AG09309 (cell line): Measurements from ENCODE around the gene ADAMTS2.
"Not testable (repeated sequence)": the region's sequence is repeated elsewhere in the genome, so short reads cannot be mapped to it uniquely, and the experiment has no call there.

ENCODE experiments used
- DNase-seq: peaks from one replicate; pipeline ENCODE4 v3.0.0-alpha.2; 2010; ENCODE audit warnings: low read depth
- H3K4me3 ChIP-seq: 2 replicates; pipeline ENCODE4 v1.5.1; 2011; ENCODE audit warnings: mild to moderate bottlenecking, low read depth, low read length, moderate library complexity; ENCODE audit not compliant: control insufficient read depth
- TF ChIP-seq, protein P1 (sequence below): IDR thresholded peaks from 2 replicates; pipeline ENCODE4 v1.5.1; 2011; ENCODE audit warnings: mild to moderate bottlenecking, low read depth, low read length, inconsistent platforms; ENCODE audit not compliant: insufficient read depth, control insufficient read depth; ENCODE audit errors: missing control alignments

The ADAMTS2 gene

DNA sequence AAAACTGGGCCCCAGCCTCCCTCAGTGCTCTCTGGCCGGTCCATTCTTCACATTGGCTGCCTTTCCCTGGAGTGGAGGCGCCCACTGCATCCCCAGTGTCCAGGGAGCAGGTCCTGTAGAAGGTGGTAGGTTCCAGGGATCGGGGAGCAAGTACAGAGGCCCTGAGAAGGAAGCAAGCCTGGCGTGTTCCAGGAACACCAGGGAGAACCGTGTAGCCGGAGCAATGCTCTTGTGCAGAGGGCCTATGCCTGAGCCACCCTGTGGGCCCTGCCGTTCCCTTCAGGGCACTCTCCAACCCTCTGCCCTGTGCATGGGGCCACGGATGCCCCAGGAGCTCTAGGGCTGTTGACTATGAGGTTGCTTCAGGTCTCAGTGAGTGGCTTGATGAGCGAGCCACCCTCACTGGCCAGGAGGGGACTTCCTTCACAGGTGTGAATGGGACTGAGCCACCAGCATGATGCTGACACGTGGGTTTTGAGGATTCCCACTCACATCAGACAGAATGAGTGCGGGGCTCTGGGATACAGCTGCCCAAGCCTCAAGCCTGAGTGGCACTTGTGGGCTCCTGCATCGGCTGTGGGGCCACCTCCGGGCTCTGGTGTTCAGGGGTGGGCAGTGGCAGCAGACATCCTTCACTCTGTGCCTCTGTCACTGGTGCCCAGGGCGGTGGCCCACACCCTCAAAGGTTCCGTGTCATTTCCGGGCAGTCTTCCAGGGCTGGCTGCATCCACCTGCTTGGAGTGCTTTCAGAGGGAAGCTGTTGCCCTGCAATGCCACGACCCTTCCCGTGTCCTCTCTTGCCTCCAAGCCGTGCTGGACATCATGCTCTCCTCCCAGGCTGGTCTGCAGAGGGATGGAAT, 54.4 kb downstream of the ADAMTS2 start:
- TF ChIP-seq, protein P1, sequence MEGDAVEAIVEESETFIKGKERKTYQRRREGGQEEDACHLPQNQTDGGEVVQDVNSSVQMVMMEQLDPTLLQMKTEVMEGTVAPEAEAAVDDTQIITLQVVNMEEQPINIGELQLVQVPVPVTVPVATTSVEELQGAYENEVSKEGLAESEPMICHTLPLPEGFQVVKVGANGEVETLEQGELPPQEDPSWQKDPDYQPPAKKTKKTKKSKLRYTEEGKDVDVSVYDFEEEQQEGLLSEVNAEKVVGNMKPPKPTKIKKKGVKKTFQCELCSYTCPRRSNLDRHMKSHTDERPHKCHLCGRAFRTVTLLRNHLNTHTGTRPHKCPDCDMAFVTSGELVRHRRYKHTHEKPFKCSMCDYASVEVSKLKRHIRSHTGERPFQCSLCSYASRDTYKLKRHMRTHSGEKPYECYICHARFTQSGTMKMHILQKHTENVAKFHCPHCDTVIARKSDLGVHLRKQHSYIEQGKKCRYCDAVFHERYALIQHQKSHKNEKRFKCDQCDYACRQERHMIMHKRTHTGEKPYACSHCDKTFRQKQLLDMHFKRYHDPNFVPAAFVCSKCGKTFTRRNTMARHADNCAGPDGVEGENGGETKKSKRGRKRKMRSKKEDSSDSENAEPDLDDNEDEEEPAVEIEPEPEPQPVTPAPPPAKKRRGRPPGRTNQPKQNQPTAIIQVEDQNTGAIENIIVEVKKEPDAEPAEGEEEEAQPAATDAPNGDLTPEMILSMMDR: no peak
- no peak overlapping the region for H3K4me3 ChIP-seq
- DNase-seq: no peak

DNA sequence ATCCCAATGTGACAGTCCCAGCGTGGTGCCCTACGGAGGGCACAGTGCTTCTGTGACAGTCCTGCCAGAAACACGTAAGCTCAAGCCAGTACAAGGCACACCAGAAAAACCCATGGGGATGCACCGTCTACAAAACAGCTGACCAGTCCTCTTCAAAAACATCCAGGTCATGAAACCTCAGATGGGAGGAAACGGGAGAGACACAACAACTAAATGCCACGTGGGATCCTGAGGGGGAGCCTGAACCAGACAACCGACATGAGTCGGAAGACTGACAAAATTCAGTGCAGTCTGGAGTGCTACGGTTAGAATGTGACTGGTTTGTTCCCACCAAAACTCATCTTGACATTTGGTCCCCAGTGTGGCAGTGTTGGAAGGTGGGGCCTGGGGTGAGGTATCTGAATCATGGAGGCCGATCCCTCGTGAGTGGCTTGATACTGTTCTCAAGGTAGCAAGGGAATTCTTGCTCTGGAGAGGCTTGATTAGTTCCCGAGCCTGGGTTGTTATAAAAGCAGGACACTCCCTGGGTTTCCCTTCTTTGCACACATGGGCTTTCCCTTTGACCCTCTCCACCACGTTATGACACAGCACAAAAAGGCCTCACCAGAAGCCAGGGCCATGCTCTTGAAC, 55.4 kb downstream of the ADAMTS2 start:
- no peak for DNase-seq
- H3K4me3 ChIP-seq: no peak overlapping the region
- TF ChIP-seq, protein P1: no peak

DNA sequence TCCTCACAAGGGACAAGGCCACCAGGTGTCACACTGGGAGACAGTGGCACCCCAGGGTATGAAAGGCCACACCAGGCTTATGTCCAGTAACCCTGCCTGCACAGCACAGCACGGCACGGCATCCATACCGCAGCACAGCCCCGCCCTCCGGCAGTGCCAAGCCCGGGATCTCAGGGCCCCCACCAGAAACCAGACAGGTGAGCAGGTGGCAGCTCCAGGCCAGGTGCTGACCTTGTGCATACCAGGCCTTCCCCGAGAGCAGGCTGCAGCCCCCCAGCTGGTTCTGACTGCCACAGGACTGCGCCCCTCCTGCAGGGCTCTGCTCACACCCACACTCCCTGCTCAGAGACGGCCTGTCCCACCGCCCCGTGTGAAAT, 56.5 kb downstream of the ADAMTS2 start:
- TF ChIP-seq, protein P1: no peak
- H3K4me3 ChIP-seq: no peak overlapping the region
- DNase-seq: no peak

DNA sequence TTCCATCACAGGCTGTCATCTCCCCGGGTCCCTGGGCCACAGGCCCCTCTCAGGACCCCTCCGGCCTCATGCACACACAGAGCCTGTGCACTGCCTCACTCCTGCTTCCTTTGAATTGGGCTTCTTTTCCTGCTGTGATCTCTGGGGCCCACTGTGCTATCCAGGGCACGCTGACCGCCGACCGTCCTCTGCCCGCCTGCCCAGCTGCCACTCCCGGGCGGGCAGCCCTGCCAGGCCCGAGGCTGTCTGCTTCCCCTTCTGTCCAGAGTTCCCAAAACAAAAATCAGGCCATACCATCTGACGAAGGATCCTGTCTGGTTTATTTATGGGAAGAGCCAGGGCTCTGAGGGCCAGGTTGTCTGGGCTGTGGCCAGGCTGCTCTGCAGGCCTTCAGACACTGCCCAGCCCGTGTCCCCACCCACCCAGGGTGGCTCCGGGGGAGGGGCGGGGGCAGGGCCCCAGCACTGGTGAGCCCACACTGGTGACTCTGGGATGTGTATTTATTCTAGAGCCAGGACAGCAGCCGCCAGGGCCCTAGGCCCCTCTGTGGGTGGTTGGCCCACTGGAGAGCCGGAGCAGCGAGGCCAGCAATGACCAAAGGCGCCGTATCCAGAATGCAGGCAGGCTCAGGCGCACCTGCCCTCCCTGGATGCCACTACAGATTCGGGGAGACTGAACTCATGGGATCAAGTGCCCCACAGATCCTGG, 57.0 kb downstream of the ADAMTS2 start:
- H3K4me3 ChIP-seq: no peak overlapping the region
- DNase-seq: no peak
- TF ChIP-seq, protein P1: no peak

DNA sequence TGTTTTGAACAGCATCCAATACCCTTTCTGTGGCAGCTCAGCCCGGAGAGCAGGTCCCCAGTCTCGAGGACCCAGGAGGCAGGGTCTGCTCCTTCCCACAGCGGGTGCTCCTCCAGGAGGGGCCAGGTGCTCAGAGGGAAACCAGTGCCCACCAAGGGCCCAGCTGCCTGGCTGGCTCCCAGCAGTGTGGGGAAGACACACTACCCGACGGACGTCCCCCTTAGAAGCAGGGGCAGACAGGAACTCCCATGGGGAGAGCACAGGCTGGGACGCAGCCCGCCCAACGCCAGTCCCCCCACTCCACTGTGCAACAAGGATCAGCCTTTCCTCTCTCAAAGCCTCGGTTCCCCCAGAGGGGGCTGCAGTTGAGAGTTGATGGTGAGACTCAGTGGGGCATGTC, 57.6 kb downstream of the ADAMTS2 start:
- H3K4me3 ChIP-seq: no peak overlapping the region
- TF ChIP-seq, protein P1: no peak
- no peak for DNase-seq

DNA sequence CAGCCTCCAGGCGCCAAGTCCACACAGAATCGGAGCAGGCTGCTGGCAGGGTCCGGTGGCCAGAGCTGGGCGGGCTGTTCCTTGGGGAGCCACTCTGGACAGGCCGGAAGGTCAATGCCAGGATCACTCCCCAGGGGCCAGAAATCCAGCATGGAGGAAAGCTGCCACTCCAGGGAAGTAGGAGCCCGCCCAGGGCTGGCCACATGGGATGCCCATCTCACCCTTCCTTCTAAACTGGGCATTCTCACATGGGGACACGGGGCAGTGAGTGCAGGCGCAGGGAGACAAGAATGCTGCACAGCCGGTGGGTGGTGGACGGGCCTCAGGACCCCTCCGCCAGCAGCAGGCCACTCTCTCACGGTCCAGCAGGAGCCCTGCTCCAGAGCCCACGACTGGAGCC, 58.2 kb downstream of the ADAMTS2 start:
- no peak overlapping the region for H3K4me3 ChIP-seq
- TF ChIP-seq, protein P1: no peak
- no peak for DNase-seq

DNA sequence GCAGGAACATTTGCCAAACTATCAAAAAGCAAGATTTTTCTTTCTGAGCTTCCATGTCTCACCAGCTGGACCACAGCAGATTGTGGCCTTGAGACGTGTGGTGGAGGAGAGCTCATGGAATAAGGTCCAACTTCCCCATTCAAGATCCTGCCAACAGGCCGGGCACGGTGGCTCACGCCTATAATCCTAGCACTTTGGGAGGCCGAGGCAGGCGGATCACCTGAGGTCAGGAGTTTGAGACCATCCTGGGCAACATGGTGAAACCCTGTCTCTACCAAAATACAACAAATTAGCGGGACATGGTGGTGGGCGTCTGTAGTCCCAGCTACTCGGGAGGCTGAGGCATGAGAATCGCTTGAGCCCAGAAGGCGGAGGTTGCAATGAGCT, 59.5 kb downstream of the ADAMTS2 start:
- H3K4me3 ChIP-seq, DNase-seq: not testable (repeated sequence)
